Nephron progenitor cell (in vitro differentiated cells): ENCODE data around the gene AGAP1.

Experiments
- DNase-seq: peaks from one replicate; pipeline ENCODE4 v3.0.0; 2021
- H3K27ac Mint-ChIP-seq: 2 replicates; pipeline ENCODE4 v1.8.0; 2021; ENCODE audit warnings: mild to moderate bottlenecking, moderate library complexity, mixed read lengths
- H3K27me3 Mint-ChIP-seq: 2 replicates; pipeline ENCODE4 v1.8.0; 2021; ENCODE audit warnings: mild to moderate bottlenecking, low read depth, mixed read lengths; ENCODE audit not compliant: poor library complexity
- H3K36me3 Mint-ChIP-seq: 2 replicates; pipeline ENCODE4 v1.8.0; 2021; ENCODE audit warnings: low read depth, mixed read lengths
- H3K4me1 Mint-ChIP-seq: 2 replicates; pipeline ENCODE4 v1.8.0; 2021; ENCODE audit warnings: mixed read lengths
- H3K4me3 Mint-ChIP-seq: 2 replicates; pipeline ENCODE4 v1.8.0; 2021; ENCODE audit warnings: mild to moderate bottlenecking, moderate library complexity, mixed read lengths
- H3K9me3 Mint-ChIP-seq: 2 replicates; pipeline ENCODE4 v1.8.0; 2021; ENCODE audit warnings: mild to moderate bottlenecking, moderate library complexity, mixed read lengths
- CTCF ChIP-seq: fragments of 200-600 bp; sonication (generic); IDR thresholded peaks from 2 replicates; pipeline ENCODE4 v1.5.0; 2021; ENCODE audit warnings: antibody characterized with exemption

Gene AGAP1

DNA sequence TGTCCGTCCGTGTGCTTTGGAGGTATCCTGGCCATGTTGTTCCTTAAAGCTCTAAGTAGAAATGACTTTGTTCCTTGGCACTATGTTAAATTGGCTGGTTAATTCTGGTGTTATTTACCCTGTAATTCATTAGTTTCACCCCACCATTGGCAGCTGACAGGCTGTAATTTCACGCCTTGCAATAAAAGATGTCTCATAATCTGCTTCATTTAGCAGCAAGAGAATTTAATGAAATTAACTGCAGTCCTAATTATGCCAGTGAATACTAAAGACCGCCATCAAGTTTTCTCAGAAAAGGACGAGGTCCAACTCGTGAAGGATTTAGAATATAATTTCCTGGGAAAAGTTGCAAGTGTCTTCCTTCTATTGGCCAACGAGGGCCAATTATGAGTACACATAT lies 355.1 kb downstream of the AGAP1 start:
- no peak overlapping the region for H3K27ac Mint-ChIP-seq
- H3K36me3 Mint-ChIP-seq = peaks cover 5% of the 10 kb centered on the region
- H3K4me3 Mint-ChIP-seq = no peak overlapping the region
- DNase-seq = no peak
- peaks cover 46% of the 10 kb centered on the region for H3K4me1 Mint-ChIP-seq
- H3K9me3 Mint-ChIP-seq = no peaks in the 10 kb centered on the region
- TF ChIP-seq CTCF = no peak
- H3K27me3 Mint-ChIP-seq = peaks cover 3% of the 10 kb centered on the region

DNA sequence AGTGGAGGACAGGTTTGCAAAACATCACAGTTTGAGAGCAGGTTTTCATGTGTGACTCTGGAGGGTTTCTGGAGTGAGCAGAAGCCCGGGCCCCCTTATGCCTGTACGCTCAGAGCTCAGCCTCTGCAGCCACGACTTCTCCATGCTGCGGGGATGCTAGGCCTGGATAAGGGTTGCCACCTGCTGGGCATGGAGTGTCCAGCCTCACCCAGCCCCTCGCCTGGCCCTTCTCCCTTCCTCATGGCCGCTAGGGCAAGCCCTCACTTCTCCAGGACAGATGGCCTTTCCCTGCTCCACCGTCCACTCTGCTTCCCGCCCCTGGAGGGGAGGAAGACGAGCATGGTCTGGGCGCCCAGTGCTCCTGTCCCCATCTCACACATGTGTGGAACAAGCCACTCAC lies 355.6 kb downstream of the AGAP1 start:
- no peaks in the 10 kb centered on the region for H3K9me3 Mint-ChIP-seq
- no peak for TF ChIP-seq CTCF
- no peak overlapping the region for H3K4me3 Mint-ChIP-seq
- no peak overlapping the region for H3K27ac Mint-ChIP-seq
- H3K36me3 Mint-ChIP-seq = peaks cover 9% of the 10 kb centered on the region
- no peak for DNase-seq
- peaks cover 3% of the 10 kb centered on the region for H3K27me3 Mint-ChIP-seq
- peaks cover 51% of the 10 kb centered on the region for H3K4me1 Mint-ChIP-seq

- no peak overlapping the region for H3K4me3 Mint-ChIP-seq
- peaks cover 10% of the 10 kb centered on the region for H3K36me3 Mint-ChIP-seq
- no peak for DNase-seq
- H3K27ac Mint-ChIP-seq = peak overlapping the region; percentile 40
- H3K27me3 Mint-ChIP-seq = peaks cover 3% of the 10 kb centered on the region
- H3K4me1 Mint-ChIP-seq = peaks cover 50% of the 10 kb centered on the region
- no peaks in the 10 kb centered on the region for H3K9me3 Mint-ChIP-seq
- TF ChIP-seq CTCF = no peak
These were observed 356.4 kb downstream of the AGAP1 start for GRCh38 chr2:235850289-235850688.

DNA sequence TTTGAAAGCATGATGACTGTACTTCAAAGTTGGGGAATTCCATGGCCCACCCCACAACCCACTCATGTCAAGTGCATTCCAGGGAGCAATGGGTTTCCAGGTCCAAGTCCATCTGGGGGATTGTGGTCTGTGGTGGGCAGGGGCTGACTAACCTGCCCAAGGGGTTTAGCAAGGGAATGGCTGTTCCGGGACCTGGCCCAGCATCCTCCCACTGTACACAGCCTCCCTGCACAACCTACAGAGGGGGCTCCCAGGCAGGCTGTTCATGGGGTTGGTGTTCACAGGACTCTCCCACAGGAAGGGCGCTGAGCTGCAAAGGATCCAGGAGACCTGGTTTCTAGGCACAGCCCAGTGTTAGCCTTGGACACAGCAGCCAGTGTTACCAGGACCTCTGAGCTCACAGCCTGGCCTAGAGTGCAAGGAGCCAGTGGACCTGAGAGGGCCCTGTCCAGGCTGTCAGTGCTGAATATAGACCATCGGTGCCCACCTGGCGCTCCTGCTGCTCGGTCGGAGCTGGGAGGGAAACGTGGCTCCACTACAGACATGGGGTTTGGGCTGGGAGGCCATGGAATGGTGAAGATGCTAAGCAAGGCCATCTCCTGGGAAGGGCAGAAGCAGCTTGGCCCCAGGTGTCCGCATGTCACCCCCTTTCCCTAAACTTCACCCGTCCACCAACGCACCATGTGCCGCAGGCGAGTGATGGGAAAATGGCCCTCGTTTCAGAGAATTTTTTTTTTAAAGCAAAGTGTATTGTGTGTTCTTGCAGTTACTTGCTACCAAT lies 357.1 kb downstream of the AGAP1 start:
- Mint-ChIP-seq H3K4me1 (peaks cover 46% of the 10 kb centered on the region), H3K27me3 (peaks cover 3% of the 10 kb centered on the region), H3K27ac (no peak overlapping the region), H3K36me3 (peaks cover 10% of the 10 kb centered on the region), H3K4me3 (no peak overlapping the region), H3K9me3 (no peaks in the 10 kb centered on the region)
- peak; percentile 21 for DNase-seq
- TF ChIP-seq CTCF = no peak

DNA sequence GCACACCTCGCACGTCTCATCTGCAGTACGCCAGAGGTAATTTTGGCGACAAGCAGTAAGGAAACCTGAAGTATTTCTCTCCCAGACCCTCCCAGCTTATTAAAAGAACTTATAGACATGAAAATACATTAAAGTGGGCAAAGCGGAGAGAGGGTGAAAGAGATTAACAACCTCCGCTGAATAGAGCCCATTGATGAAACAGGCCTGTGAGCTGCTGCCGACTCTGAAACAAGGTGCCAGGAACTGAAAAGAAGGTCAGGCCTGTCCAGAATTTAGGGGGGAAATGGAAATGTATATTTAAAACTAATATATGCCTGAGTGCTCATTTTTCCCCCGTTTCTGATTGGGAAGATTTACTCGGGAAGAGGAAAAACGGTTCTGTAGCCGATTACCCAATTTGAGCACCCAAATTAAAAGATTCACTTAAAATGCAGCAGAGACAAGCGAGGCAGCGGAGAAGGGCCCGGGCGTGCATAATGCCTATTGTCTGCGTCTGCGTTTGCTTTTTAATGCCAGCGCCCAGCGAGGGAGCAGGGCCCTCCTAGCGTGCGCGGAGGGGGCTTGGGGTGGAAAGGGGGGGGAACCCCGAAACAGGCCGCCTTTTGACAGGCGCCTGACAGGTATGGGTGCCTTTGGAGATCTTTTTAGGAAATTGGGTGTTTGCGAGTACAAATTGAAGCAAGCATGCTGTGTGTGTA lies 358.1 kb downstream of the AGAP1 start:
- H3K4me1 Mint-ChIP-seq = peaks cover 49% of the 10 kb centered on the region
- no peak for TF ChIP-seq CTCF
- no peak overlapping the region for H3K27ac Mint-ChIP-seq
- no peaks in the 10 kb centered on the region for H3K9me3 Mint-ChIP-seq
- H3K27me3 Mint-ChIP-seq = peaks cover 3% of the 10 kb centered on the region
- no peak for DNase-seq
- peaks cover 10% of the 10 kb centered on the region for H3K36me3 Mint-ChIP-seq
- H3K4me3 Mint-ChIP-seq = no peak overlapping the region

DNA sequence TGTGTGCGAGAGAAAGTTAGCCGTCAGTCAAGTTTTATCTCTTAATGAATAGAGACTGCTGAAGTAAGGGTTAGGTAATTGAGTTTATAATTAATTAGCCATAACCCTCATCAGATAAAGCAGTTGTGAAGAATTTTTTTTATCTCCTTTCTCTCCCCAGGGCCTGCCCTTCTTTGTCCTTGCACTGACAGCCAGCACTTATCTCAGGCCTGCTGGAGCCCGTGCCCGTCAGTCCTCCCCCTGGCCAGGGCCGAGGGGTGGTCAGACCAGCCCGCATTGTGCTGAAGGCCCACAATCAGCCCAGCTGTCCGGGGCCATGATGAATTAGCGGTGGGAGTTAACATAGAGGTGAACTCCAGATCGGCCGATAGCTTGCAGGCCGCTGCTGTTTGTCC lies 358.7 kb downstream of the AGAP1 start:
- Mint-ChIP-seq H3K27ac (peak overlapping the region; percentile 82), H3K9me3 (no peaks in the 10 kb centered on the region), H3K4me3 (no peak overlapping the region), H3K36me3 (peaks cover 14% of the 10 kb centered on the region), H3K27me3 (peaks cover 3% of the 10 kb centered on the region), H3K4me1 (peaks cover 54% of the 10 kb centered on the region)
- TF ChIP-seq CTCF = no peak
- DNase-seq = peak; percentile 34
